Keratinocyte (primary cell): Measurements from ENCODE around the gene SERPINE1.

Experiments
- CTCF ChIP-seq, 3 experiments: IDR thresholded peaks in 1 of 3; conservative IDR thresholded peaks in 1 of 3; optimal IDR thresholded peaks in 1 of 3; 2 replicates in 2 of 3; 3 replicates in 1 of 3; pipeline versions ENCODE3 to v1.5.1; 2011; ENCODE audit warnings: low read length in 3 of 3, mild to moderate bottlenecking in 3 of 3, moderate library complexity in 2 of 3, control low read depth in 1 of 3, inconsistent platforms in 1 of 3; ENCODE audit not compliant: insufficient read depth in 2 of 3; ENCODE audit errors: extremely low read depth in 1 of 3
- EZH2 ChIP-seq: IDR thresholded peaks from one replicate; pipeline ENCODE4 v1.6.1; 2012; ENCODE audit warnings: inconsistent platforms, mild to moderate bottlenecking, low read length, moderate library complexity

GRCh38 chr7:101088858-101089529, 37.9 kb upstream of the SERPINE1 start:
- TF ChIP-seq CTCF (optimal IDR thresholded peaks at IDR 0.05 in 1 of 3, IDR thresholded peaks at IDR 0.05 in 1 of 3, conservative IDR thresholded peaks at IDR 0.05 in 1 of 3; ENCODE audit: extremely low read depth in 1 of 3, insufficient read depth in 2 of 3, low read length in 3 of 3) (no peak), EZH2 (no peak)
